Endodermal cell (in vitro differentiated cells): Measurements from ENCODE around the gene APOBR. TPM values are rescaled to one million over a fixed set of nuclear protein-coding genes. Genes with fewer than 3 reads are reported as not detected.
"Not testable (repeated sequence)": the region's sequence is repeated elsewhere in the genome, so short reads cannot be mapped to it uniquely, and the experiment has no call there.

Source experiments
- DNase-seq: peaks from one replicate; pipeline ENCODE4 v3.0.0-alpha.2; 2017
- H3K27ac ChIP-seq: 2 replicates; pipeline ENCODE4 v1.5.1; 2013; ENCODE audit warnings: mild to moderate bottlenecking, low read depth, low read length, moderate library complexity
- H3K27me3 ChIP-seq: 2 replicates; pipeline ENCODE4 v1.6.1; 2013; ENCODE audit warnings: mild to moderate bottlenecking, low read length, moderate library complexity; ENCODE audit not compliant: insufficient read depth, control insufficient read depth, poor library complexity, severe bottlenecking
- H3K36me3 ChIP-seq: 2 replicates; pipeline ENCODE4 v1.7.0; 2013; ENCODE audit warnings: mild to moderate bottlenecking, low read length, moderate library complexity; ENCODE audit not compliant: control insufficient read depth, insufficient read depth
- H3K4me1 ChIP-seq: one replicate; pipeline ENCODE4 v1.7.0; 2013; ENCODE audit warnings: low read length; ENCODE audit not compliant: control insufficient read depth, insufficient read depth
- H3K4me3 ChIP-seq: 2 replicates; pipeline ENCODE4 v1.5.1; 2013; ENCODE audit warnings: mild to moderate bottlenecking, low read length, moderate library complexity
- H3K9ac ChIP-seq: 2 replicates; pipeline ENCODE4 v1.6.1; 2013; ENCODE audit warnings: mild to moderate bottlenecking, low read length, moderate library complexity; ENCODE audit not compliant: poor library complexity, severe bottlenecking; ENCODE audit errors: extremely low read depth
- H3K9me3 ChIP-seq: 2 replicates; pipeline ENCODE4 v1.6.1; 2013; ENCODE audit warnings: mild to moderate bottlenecking, low read length, moderate library complexity; ENCODE audit not compliant: control insufficient read depth
- H3K27ac Mint-ChIP-seq: 2 replicates; pipeline ENCODE4 v1.8.0; 2020; ENCODE audit warnings: mixed read lengths
- H3K27me3 Mint-ChIP-seq: 2 replicates; pipeline ENCODE4 v1.8.0; 2021; ENCODE audit warnings: mild to moderate bottlenecking, mixed read lengths; ENCODE audit not compliant: insufficient read depth
- H3K36me3 Mint-ChIP-seq: 2 replicates; pipeline ENCODE4 v1.8.0; 2020; ENCODE audit warnings: low read depth, mixed read lengths
- H3K4me1 Mint-ChIP-seq: 2 replicates; pipeline ENCODE4 v1.8.0; 2020; ENCODE audit warnings: mixed read lengths
- H3K4me3 Mint-ChIP-seq: 2 replicates; pipeline ENCODE4 v1.8.0; 2020; ENCODE audit warnings: mild to moderate bottlenecking, moderate library complexity, mixed read lengths
- H3K9me3 Mint-ChIP-seq: 2 replicates; pipeline ENCODE4 v1.8.0; 2020; ENCODE audit warnings: mild to moderate bottlenecking, mixed read lengths
- WGBS, 2 experiments: methylation state at CpG; one replicate each; pipeline versions ENCODE4 v1.1.5 to v1.1.7; 2013; ENCODE audit warnings: missing lambda C conversion rate in 2 of 2, mixed read lengths in 1 of 2; ENCODE audit not compliant: insufficient coverage in 1 of 2, insufficient read length in 1 of 2; 5-methylcytosine and 5-hydroxymethylcytosine counted together
- total RNA-seq, 2 donors: library from RNA; stranded (reverse); fragmentation: NEBNext Ultra II Directional in 1 of 2; extraction: Animal tissue kit (Norgen Biotek cat#: 25700) in 1 of 2; gene quantifications; 2 replicates in 1 of 2; 3 replicates in 1 of 2; pipeline ENCODE4 v1.2.1, GENCODE V29; 2021
- TF ChIP-seq, protein P1 (sequence below): fragments of 200-600 bp; sonication (generic); conservative IDR thresholded peaks from 2 replicates; pipeline ENCODE4 v1.5.0; 2021; ENCODE audit warnings: antibody characterized with exemption, mild to moderate bottlenecking

Gene APOBR
- total RNA-seq, 2 donors from 2014 or later, result not detected

DNA sequence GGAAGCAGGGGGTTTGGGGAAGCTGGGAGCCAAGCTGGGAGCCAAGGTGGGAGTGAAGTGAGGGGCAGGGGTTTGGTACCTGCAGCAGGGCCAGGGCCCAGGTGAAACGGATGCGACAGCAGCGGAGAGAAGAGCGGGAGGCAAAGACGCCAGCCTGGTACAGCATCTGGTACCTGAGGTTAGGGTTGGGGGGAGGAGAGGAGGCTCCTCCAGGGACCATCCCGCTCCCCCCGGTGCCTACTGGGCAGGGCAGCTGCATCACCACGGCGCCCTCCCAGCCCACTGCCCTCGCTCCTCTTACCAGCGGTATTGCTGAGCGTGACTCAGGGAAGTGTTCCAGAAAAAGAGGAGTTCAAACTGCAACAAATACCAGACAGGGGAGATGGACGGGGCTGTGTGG lies 12.4 kb upstream of the APOBR start:
- Mint-ChIP-seq H3K4me3 (no peak overlapping the region), H3K4me1 (no peaks in the 10 kb centered on the region), H3K9me3 (no peaks in the 10 kb centered on the region), H3K36me3 (peaks cover 23% of the 10 kb centered on the region), H3K27me3 (no peaks in the 10 kb centered on the region), H3K27ac (no peak overlapping the region)
- no peaks in the 10 kb centered on the region for H3K27me3 ChIP-seq
- H3K27ac ChIP-seq, result no peak overlapping the region
- peaks cover 13% of the 10 kb centered on the region for H3K36me3 ChIP-seq
- H3K9ac ChIP-seq, result no peak overlapping the region
- H3K9me3 ChIP-seq, result no peaks in the 10 kb centered on the region
- WGBS, 2 experiments, result 93 to 100% methylated on average over 4 to 13 of the region's 13 CpGs
- H3K4me1 ChIP-seq, result no peaks in the 10 kb centered on the region
- TF ChIP-seq, protein P1, sequence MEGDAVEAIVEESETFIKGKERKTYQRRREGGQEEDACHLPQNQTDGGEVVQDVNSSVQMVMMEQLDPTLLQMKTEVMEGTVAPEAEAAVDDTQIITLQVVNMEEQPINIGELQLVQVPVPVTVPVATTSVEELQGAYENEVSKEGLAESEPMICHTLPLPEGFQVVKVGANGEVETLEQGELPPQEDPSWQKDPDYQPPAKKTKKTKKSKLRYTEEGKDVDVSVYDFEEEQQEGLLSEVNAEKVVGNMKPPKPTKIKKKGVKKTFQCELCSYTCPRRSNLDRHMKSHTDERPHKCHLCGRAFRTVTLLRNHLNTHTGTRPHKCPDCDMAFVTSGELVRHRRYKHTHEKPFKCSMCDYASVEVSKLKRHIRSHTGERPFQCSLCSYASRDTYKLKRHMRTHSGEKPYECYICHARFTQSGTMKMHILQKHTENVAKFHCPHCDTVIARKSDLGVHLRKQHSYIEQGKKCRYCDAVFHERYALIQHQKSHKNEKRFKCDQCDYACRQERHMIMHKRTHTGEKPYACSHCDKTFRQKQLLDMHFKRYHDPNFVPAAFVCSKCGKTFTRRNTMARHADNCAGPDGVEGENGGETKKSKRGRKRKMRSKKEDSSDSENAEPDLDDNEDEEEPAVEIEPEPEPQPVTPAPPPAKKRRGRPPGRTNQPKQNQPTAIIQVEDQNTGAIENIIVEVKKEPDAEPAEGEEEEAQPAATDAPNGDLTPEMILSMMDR, result no peak
- no peak overlapping the region for H3K4me3 ChIP-seq
- no peak for DNase-seq

GRCh38 chr16:28483361-28483760 lies 11.1 kb upstream of the APOBR start:
- not testable (repeated sequence) for H3K27ac Mint-ChIP-seq, H3K4me1 Mint-ChIP-seq, DNase-seq, H3K9me3 ChIP-seq, H3K4me3 ChIP-seq, H3K9ac ChIP-seq, H3K27me3 ChIP-seq, H3K27me3 Mint-ChIP-seq, H3K4me3 Mint-ChIP-seq, H3K9me3 Mint-ChIP-seq, H3K4me1 ChIP-seq, H3K27ac ChIP-seq
- H3K36me3 ChIP-seq, result peaks cover 13% of the 10 kb centered on the region
- 92 to 96% methylated on average over 5 of the region's 5 CpGs for WGBS, 2 experiments
- peaks cover 24% of the 10 kb centered on the region for H3K36me3 Mint-ChIP-seq

DNA sequence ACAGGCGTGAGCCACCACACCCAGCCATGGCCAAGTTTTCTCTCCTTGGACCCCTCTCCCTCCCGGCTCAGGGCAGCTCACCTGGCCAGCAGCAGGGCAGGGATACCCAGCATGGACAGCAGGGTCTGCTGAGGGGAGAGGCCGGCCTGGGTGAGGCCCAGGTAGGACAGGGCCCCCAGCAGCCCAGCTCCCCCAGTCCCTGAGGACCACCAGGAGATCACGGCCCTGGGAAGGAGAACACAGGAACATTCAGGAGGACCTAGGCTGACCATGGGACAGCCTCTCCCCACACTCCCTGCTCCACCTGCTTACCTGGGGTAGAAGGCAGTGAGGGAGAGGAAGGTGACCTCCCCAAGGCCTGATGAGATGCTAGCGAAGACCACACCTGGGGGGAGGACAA lies 8.2 kb upstream of the APOBR start:
- no peaks in the 10 kb centered on the region for H3K4me1 Mint-ChIP-seq
- H3K9ac ChIP-seq, result no peak overlapping the region
- H3K9me3 ChIP-seq, result no peaks in the 10 kb centered on the region
- no peak overlapping the region for H3K4me3 Mint-ChIP-seq
- no peaks in the 10 kb centered on the region for H3K27me3 ChIP-seq
- DNase-seq, result no peak
- peaks cover 6% of the 10 kb centered on the region for H3K36me3 ChIP-seq
- no peak overlapping the region for H3K4me3 ChIP-seq
- no peak overlapping the region for H3K27ac Mint-ChIP-seq
- WGBS, 2 experiments, result 87 to 93% methylated on average over 3 to 5 of the region's 5 CpGs
- TF ChIP-seq, protein P1, result no peak
- no peaks in the 10 kb centered on the region for H3K9me3 Mint-ChIP-seq
- no peaks in the 10 kb centered on the region for H3K27me3 Mint-ChIP-seq
- H3K27ac ChIP-seq, result no peak overlapping the region
- H3K4me1 ChIP-seq, result no peaks in the 10 kb centered on the region
- peaks cover 30% of the 10 kb centered on the region for H3K36me3 Mint-ChIP-seq
